Suppressor macrophage (primary cell): Measurements from ENCODE around the gene CALM1.
"Not testable (repeated sequence)": the region's sequence is repeated elsewhere in the genome, so short reads cannot be mapped to it uniquely, and the experiment has no call there.

Experiments used
- DNase-seq, 4 experiments: peaks; one replicate each; pipeline ENCODE4 v3.0.0-alpha.2; 2020 to 2022

CALM1 gene

DNA sequence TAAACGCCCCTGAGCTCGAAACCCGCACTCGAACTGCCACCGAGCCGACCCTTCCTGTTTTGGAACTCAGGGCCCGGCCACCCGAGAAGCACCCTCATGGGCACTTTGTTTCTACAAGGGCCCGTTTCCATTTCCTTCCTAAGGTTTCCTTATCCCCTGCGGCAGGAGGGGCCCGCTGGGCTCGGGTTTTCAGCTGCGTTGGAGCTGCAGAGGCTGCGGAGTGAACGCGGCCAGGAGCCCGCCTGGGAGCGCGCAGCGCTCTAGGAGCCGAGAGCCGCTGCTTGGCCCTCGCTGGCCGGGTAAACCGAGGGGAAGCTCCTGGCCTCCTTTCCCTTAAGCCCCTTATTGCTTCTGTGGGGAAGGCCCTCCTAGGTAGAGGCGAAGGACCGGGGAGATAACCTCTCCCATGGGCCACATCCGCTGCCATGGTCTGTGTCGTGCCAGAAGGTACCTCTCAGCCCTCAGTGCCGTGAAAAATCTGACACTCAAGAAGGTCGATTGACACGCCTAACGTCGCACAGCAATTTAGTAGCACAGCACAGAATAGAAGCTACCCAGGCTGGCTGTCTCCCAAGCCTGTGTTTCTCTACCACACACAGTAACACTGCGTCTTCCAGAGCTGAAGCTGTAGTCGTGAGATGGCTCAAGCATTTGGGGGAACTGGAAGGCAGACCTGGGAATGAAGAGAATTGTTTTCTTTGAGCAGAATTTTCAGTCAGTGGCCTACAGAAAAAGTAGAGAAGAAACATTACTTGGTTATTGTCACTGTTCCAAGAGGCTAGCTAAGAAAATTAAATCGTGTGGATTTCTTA is 12.9 kb upstream of the CALM1 start:
- DNase-seq = peak; percentile 17 to 71 (median 63)

DNA sequence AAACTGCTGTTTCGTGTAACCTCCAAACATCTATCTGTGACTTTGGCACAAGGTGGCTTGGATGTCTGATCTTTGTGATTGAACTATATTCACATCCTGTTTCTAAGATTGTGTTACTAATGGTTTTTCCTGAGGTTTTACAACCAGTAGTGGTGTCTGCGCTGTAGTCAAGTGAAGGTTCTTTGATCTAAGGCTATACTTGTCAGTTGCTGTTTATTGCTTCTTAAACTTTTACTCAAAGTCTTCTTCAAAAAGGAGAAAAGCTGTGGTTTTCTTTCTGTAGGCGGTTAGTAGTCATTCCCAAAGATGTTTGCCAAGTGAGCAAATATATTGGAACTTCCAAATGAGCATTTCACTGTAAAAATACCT is 12.3 kb upstream of the CALM1 start:
- peak in 1 of 4 experiments; percentile 15 for DNase-seq

DNA sequence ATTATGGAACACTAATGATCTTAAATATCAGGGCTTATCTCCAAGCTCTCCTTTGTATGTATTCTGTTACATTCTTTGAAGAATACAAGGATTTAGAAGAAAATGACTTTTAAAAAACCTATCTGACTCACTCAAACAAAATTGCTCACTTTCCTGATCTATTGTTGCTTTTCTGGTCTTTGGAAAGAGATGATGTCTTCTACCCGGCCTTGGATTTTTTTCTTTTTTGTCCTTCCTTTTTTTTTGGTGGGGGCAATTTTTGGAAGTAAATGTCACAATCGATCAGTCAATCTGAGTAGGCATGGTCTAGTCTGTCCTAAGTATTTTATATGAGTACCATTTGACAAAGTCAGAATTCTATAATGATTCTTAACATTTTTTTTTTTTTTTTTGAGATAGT is 10.5 kb upstream of the CALM1 start:
- DNase-seq = no peak

DNA sequence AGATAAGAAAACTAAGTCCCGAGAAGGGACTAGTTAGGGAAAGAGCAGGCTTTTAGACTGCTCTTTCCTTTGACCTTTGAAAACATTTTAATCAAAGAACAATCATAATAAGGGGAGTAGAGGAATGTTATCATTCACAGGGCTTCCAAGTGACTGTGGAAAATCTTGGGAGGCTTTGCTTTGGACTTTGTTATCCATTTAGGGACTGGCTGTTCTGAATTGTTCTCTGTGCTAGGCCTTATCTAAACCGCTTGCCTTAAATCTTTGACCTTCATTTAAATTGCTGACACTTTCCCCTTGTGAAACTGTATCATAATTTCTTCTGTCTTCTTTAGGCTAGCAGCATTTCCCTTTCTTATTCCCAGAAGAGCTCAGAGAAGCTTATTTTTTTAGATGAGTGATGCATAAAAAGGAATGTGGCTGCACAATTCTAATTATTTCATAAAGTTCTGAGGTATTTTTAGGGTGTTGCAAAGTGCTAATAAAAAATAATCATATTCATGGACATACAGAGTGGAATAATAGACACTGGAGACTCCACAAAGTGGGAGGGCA is 9.5 kb upstream of the CALM1 start:
- DNase-seq = no peak

DNA sequence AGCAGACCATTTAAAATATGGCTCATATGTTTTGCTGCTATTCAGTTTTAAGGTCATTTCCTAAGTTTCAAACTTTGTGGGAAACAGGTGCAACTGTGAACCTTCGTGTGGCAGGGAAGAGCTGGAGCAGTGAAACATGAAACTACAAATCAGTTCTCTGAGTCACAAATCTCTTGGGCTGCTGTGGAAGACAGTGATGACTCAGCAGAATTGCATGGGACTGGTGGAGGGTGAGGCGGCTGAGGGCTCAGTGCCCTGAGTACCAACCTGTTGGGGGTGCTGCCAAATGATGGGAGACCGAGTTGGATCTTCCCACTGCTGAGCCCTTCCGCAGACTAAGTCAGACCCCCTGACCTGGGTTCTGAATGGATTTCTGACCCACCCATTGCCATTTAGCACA is 8.4 kb upstream of the CALM1 start:
- DNase-seq = peak in 3 of 4 experiments; percentile 9 to 42 (median 24)

DNA sequence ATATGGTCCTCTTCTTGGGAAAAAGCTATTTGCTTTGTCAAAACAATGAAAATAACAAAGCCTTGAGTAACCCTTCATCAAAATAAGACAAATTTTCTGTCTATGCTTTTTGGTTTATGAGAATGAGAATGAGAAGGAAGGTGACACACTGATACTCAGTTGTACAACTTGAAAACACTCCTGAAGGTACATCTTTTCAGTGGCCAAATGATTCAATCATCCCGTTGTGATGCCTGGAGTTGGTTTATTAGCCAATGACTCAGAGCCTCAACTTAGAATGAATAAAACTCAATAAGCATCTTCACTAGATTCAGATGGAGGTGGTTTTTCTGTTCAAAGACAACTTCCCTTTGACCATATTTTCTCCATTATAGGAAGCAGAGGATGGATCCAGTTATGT is 7.8 kb upstream of the CALM1 start:
- DNase-seq = no peak

DNA sequence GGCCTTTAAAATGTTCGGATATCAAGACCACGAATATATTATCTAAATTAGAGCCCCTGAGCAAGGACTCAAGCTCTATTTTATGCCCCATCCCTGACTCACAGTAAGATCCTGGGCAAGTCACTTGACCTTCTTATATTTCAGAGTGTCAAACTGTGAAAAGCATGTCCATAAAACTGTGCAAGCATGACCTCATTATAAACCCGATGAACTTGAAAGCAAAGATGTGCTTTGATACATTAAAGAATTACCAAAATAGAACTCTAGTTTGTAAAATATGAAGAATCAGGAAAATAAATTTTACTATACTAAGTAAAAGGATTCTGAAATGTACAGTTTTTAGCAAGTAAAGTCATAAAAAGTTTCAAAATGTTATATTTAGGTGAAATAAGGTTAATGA is 2.9 kb upstream of the CALM1 start:
- no peak for DNase-seq

DNA sequence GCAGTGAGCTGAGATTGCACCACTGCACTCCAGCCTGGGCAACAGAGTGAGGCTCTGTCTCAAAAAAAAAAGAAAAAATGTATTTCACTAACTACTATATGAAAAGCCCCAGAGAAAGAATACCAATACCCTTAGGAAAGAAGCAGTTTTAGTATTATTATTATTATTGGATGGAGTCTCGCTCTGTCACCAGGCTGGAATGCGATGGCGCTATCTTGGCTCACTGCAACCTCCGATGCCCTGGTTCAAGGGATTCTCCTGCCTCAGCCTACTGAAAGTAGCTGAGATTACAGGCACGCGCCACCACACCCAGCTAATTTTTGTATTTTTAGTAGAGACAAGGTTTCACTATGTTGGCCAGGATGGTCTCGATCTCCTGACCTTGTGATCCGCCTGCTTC is 2.0 kb upstream of the CALM1 start:
- DNase-seq = not testable (repeated sequence)

DNA sequence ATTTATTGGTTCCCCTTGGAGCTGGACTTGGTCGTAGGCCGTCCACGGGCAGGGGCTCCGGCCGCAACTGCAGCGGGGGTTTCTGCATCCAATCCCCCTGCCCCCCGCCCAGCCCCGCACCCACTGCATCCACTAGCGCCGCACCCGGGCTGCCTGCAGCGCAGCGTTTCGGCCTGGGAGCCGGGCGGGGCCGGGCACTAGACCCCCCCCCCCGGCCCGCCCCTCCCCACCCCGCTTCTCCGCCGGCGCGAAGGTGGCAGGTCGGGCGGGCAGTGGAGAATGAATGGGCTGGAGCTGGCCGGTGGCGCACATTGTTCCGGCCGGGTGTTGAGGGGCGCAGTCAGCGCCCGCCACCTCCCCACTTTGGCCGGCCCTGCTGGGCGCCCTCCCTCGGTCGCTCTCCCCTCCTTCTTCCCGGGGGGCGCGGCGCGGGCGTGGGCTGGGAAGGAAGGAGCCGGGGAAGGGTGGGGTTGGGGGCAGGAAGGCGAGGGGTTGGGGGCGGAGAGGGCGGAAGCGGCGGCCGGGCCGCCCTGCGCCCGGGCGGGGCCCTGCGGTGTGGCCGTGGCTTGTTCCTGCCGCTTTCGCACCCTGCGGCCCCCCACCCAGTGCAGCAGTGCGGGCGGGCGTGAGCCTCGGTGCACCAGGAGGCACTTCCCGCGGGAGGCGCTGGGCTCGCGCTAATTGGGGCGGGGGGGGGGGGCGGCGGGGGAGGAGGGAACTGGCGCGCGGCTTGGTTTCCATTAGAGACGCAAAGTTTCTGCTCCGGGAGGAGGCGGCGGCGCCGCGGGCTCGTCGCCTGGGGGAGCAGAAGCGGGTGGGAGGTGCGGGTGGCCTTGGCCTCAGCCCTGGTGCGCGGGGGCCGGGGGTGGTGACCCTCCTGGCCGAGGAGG is 841 bp downstream of the CALM1 start:
- peak; percentile 36 to 70 (median 60) for DNase-seq

DNA sequence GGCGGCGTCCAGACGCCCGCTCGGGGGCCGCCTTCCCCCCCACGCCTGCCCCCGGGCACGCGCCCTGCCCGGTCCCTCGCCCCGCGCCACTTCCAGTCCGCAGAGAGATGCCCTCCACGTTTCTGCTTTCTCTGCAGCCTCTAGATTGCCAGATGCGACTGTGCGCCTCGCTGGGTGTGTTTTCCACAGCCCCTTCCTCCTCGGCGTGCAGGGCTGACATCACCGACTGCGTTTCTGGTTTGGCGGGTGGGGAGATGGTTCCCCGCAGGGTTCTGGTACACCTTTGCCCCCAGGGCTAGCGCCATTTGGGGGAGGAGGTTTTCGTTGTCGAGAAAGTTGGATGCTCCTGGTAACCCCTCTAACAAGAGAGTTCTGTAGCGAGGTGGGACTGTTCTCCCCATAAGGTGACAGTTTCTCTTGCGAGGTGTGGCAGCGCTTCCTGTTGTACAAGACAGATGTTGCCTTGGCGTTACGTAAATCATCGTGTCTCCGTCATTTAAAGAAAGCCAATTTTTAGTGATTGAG is 1.5 kb downstream of the CALM1 start:
- peak; percentile 45 to 70 (median 63) for DNase-seq

DNA sequence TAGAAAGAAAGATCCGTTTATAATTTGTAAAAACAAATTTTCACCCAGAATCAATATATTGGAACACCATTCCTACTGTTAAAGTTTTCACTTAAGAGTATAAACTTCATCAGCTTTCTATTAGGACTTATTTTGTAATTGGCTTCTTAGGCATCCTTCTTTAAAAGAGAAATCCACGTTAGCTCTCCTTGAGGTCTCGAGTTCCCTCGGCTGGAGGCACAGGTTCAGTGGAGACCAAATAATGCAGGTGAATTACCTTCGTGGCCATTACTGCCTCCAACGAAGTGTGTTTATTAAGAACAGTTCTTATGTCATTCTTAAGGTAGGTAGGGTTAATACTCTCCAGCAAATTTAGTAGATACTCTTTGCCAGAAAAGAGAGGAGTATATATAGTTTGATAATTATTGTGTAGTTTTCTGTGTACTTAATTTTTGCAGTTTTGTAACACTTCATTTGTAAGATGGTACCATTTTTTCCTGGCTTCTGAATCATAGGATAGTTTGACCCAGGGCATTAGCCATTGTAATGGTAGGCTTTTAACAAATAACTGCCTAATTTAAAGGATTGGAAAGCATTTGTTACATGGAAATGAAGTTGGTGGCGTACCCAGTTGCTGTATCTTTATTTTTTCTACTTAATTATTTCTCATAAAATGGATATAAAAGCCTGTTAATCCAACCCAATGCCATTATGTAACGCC is 2.2 kb downstream of the CALM1 start:
- no peak for DNase-seq

DNA sequence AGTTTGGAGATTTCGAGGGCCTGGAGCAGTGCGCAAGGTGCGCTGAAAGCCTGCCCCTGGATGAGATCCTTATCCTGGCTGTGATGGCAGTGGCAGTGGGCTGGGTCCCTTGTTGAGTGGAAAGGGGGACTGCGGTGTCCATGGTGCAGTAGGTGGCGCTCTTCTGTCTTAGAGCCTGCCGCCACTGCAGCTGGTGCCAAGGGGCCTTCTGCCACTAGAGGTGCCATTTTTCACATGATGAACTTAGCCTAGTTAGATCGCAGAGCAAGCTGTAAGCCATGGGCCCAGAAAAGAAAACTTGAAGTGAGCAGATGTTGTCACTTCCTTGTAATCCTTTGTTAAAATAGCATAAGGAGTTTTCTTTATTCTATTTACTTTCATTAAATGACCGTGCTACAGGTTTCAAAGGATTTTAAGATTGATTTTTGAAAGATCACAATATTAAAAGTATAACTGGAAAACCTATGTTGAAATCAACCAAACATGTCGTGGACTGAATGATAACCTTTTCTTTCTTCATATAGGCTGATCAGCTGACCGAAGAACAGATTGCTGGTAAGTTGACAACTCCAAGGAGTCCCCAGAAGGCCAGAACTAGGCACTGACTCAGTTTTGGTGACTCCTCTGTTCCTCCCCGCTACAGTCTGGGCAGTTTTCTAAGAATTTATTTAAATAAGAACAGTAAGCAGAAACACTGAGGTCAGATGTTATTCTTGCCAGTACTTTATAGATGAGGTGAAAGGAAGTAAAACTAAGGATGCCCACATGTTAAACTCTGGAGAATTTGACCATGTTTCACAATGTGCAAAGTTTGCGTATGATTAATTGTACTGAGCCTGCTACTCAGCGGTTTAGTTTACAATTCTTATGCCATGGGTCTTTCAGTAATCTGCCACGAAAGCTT is 3.0 kb downstream of the CALM1 start:
- DNase-seq = peak; percentile 93 to 96 (median 95)

DNA sequence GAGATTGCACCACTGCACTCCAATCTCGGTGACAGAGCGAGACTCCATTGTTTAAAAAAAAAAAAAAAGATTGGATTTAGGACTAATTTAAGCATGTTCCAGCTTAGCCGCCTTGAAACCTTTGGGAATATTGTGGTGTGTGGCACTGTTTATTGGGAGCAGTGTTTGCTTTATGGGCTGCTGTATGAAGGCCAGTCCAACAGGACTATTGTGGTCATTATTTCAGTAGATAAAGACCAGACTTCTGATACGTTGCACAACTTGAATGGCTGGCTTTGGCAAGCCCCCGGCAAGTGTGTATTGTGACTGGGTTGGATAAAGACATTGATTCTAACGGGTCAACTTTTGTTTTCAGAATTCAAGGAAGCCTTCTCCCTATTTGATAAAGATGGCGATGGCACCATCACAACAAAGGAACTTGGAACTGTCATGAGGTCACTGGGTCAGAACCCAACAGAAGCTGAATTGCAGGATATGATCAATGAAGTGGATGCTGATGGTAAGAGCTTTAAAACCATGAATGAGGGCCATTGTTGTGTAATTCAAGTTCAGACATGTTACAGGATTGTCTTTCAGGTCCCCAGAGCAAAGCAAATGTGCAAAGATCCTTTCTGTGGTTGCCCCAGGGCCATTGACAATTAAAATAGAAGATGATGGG is 4.2 kb downstream of the CALM1 start:
- DNase-seq = no peak

DNA sequence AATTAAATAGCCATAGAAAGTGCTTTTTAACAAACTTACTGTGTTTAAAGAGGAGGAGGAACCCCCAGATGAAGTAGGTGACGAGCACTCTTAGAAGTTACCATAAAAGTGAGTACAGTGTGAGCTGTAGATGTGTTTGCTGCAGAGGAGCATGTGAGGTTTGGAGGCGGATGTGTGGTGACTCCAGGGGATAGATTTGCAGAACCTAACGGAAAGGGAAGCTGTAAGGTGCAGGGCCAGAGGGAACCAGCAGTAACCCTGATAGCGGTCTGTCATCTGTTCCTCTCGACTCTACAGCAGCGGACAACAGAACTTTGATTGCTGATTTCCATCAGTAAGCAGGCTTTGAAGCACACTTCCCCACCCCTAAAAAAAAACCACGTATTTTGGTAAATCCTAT is 5.2 kb downstream of the CALM1 start:
- peak; percentile 59 to 76 (median 72) for DNase-seq

DNA sequence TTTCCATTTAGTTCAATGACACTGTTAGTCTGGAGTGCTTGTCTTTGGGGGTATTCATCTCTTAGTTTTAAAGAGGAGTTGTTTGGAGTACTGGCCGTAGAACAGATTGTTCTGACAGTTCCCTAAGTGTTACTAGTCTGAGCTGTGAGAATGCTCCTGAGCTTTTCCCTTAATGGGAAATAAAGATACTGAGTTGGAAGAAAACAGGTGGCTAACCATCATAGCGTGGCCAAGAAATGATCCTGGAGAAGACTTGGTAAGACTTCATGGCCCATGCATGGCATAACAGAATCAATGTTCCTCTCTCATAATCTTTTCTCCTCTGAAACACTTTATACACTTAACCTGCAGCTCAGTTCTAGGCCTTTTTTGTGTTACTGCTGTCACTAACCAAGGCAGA is 6.2 kb downstream of the CALM1 start:
- no peak for DNase-seq

DNA sequence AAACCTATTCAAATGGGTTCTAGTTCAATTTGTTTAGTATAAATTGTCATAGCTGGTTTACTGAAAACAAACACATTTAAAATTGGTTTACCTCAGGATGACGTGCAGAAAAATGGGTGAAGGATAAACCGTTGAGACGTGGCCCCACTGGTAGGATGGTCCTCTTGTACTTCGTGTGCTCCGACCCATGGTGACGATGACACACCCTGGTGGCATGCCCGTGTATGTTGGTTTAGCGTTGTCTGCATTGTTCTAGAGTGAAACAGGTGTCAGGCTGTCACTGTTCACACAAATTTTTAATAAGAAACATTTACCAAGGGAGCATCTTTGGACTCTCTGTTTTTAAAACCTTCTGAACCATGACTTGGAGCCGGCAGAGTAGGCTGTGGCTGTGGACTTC is 8.3 kb downstream of the CALM1 start:
- no peak for DNase-seq

DNA sequence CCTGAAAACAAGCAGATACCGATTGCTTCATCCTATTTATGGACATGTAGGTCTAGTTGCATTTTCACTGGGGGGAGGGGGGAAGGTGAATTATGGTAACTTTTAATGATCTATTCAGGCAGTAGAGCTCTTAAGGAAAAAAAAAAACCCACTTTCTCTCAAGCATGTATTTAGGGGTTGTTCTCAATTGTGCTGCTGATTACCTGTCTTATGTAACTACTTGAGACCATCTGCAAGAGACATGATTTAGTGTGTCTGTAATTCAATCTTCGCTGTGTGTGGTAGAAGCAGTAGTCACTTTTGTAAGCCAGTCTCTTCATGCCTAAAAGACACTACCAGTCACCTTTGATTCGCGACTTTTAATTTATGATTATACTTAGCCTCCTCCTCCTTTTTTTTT is 8.9 kb downstream of the CALM1 start:
- no peak for DNase-seq

DNA sequence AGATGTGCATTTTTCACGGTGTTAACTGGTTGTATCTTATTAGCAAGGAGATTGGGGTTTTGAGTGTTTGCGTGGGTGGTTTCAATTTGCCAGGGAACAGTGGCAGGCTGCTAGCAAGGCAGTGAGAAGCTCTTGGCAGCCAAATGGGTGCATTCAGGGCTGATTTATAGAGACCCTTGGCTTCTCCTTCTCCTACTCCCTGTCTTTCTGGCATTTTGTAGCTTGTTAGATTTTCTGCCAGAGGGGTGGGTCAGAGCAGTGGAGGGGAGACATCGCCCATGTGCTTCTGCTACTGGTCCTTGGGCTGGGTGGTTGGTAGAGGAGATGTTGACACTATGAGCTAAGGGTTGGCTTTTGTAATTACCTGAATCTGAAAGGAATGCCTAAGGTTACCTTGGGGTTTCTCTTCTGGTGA is 9.6 kb downstream of the CALM1 start:
- DNase-seq = no peak

DNA sequence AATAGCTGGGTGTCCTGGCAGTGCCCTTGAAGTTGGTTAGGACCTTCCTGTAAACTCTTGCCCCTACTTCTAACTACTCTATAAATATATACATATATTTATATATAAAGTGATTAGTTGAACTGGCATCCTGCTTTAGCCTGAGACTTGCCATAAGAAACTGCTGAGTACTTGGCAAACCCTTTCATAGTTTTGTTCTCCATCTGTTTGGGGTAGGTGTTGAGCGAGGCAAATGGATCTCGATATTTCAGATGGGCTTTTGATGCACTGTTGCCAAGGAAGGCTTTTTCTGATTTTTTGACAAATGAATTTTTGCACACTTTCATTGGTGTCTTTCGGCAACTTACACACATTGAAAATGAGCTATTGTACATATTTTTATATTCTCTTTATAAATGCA is 10.4 kb downstream of the CALM1 start:
- no peak for DNase-seq

DNA sequence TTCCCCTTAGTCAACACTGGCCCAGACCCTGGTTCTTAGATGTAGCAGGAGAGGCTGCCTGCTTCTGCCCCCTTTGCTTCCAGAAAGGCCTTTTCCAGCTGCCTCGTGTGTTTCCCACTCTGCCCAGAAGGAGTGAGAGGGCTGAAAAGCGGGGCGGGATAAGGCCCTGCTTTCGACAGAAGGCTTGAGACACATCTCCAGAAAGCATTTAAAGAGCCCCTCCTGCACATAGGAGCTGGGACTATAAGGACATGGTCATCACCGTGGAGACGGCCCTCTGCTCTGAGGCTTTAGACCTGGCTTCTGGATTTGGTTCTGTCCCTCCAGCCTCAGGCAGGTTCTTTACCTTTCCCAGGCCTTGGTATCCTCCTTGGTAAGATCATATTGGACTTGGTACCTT is 11.9 kb downstream of the CALM1 start:
- no peak for DNase-seq

DNA sequence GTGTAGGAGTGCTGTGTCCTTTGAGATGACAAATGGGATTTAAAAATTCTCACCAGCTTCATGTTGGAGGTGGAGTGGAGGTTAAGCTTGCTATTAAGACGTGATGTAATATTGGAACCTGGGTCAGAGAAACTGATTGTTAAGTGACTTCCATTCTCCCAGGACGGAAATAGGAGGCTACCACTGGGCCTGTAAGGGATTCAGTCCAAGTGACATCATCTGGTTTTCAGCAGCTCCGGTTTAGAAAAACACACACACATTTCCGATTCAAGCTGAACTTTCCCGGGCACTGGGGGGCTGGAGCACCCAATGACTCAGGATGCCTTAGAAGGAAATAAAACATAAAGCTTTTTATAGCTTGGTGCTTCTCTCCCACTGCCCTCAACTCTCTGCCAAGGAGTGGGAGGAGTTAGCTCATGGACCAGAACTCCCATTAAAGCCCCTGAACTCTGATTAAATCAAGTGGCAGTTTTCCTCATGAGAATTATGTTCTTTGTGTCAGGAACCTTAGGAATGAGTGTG is 12.4 kb downstream of the CALM1 start:
- peak in 3 of 4 experiments; percentile 14 to 38 (median 22) for DNase-seq
